K562 (cell line): ENCODE data around the gene CCDC97. TPM values are rescaled to one million over a fixed set of nuclear protein-coding genes. Genes with fewer than 3 reads are reported as not detected.

Source experiments
- ASH1L ChIP-seq: fragments of 450-650 bp; IDR thresholded peaks from 2 replicates; pipeline ENCODE4 v1.6.1; 2018; ENCODE audit warnings: borderline replicate concordance, mild to moderate bottlenecking, low read depth; ENCODE audit not compliant: partially characterized antibody
- CREB1 ChIP-seq, 2 experiments: sonication (generic) in 1 of 2; formaldehyde crosslinking in 1 of 2; IDR thresholded peaks; 2 replicates each; pipeline versions ENCODE4 v1.6.1 to v1.8.0; 2012 to 2022; ENCODE audit warnings: inconsistent platforms in 1 of 2, mild to moderate bottlenecking in 1 of 2, missing genetic modification reagents in 1 of 2, moderate library complexity in 1 of 2
- CXXC5 ChIP-seq: fragments of 250-450 bp; sonication (Bioruptor Pico); IDR thresholded peaks from 2 replicates; pipeline ENCODE4 v1.8.0; 2022; ENCODE audit warnings: inconsistent platforms, mild to moderate bottlenecking, moderate library complexity
- FOSL1 ChIP-seq: fragments of 200-800 bp; sonication (Bioruptor generic); conservative IDR thresholded peaks from 2 replicates; pipeline ENCODE4 v1.6.1; 2016; ENCODE audit warnings: missing genetic modification characterization, missing compliant biosample characterization
- ID3 ChIP-seq, 2 experiments: fragments of 250-450 bp in 1 of 2; fragments of 450-650 bp in 1 of 2; sonication (Bioruptor Pico) in 1 of 2; IDR thresholded peaks; 2 replicates each; pipeline versions ENCODE4 v1.6.1 to v1.8.0; 2016 to 2021; ENCODE audit warnings: mild to moderate bottlenecking in 2 of 2, moderate library complexity in 2 of 2, missing compliant biosample characterization in 1 of 2, missing genetic modification characterization in 1 of 2
- KHSRP ChIP-seq: fragments of 450-650 bp; IDR thresholded peaks from 2 replicates; pipeline ENCODE4 v1.6.1; 2017
- MNT ChIP-seq, 2 experiments: fragments of 450-650 bp; conservative IDR thresholded peaks; 2 replicates each; pipeline ENCODE4 v1.6.1; 2017; ENCODE audit warnings: mild to moderate bottlenecking in 2 of 2, moderate library complexity in 2 of 2
- NCOA1 ChIP-seq: fragments of 450-650 bp; IDR thresholded peaks from 2 replicates; pipeline ENCODE4 v1.6.1; 2016; ENCODE audit warnings: low read depth
- RCOR1 ChIP-seq, 2 experiments: IDR thresholded peaks; 2 replicates each; pipeline ENCODE4 v1.6.1; 2012; ENCODE audit warnings: low read depth in 2 of 2, low read length in 2 of 2, borderline replicate concordance in 1 of 2, improper control_type of control experiment in 1 of 2
- SMARCA4 ChIP-seq: fragments of 450-650 bp; IDR thresholded peaks from 2 replicates; pipeline ENCODE4 v1.6.1; 2016
- SMC3 ChIP-seq: conservative IDR thresholded peaks from 2 replicates; pipeline ENCODE4 v1.6.1; 2011; ENCODE audit warnings: low read depth, low read length, improper control_type of control experiment; ENCODE audit not compliant: insufficient read depth
- TBL1XR1 ChIP-seq, 2 experiments: IDR thresholded peaks; 2 replicates each; pipeline ENCODE4 v1.6.1; 2012; ENCODE audit warnings: improper control_type of control experiment in 2 of 2, low read length in 2 of 2, mild to moderate bottlenecking in 1 of 2
- TEAD1 ChIP-seq, 2 experiments: fragments of 450-650 bp in 1 of 2; sonication (generic) in 1 of 2; formaldehyde crosslinking; IDR thresholded peaks; 2 replicates each; pipeline versions ENCODE4 v1.4.0 to v1.8.0; 2020 to 2022; ENCODE audit warnings: mild to moderate bottlenecking in 2 of 2, missing genetic modification reagents in 1 of 2
- TFAP4 ChIP-seq: sonication (generic); formaldehyde crosslinking; IDR thresholded peaks from 2 replicates; pipeline ENCODE4 v1.8.0; 2022; ENCODE audit warnings: missing genetic modification reagents, mild to moderate bottlenecking, moderate library complexity, borderline replicate concordance
- ZNF41 ChIP-seq: fragments of 250-450 bp; sonication (Bioruptor Pico); conservative IDR thresholded peaks from 2 replicates; pipeline ENCODE4 v1.4.0; 2020; ENCODE audit warnings: mild to moderate bottlenecking
- polyA plus RNA-seq, 8 experiments: library from polyadenylated mRNA; depleted of rRNA in 4 of 8; stranded (reverse) in 5 of 8; unstranded in 3 of 8; fragments of >200 nt; fragmentation: Nextera tagmentation in 2 of 8; fragmentation: Illumina TruSeq in 1 of 8; extraction: Ambion mirVana in 2 of 8; extraction: Trizol in 1 of 8; gene quantifications; 2 replicates each; pipeline versions ENCODE4 v1.2.1 to v1.2.3, GENCODE V29; 2011 to 2014; ENCODE audit warnings: inconsistent platforms in 1 of 8, missing spikeins in 1 of 8
- total RNA-seq, 7 experiments: library from RNA; depleted of rRNA in 6 of 7; stranded (reverse); fragments of >200 nt in 6 of 7; fragmentation: Illumina TruSeq in 2 of 7; extraction: Trizol in 2 of 7; gene quantifications; 2 replicates each; pipeline versions ENCODE4 v1.2.1 to v1.2.3, GENCODE V29; 2011 to 2021; ENCODE audit warnings: low replicate concordance in 1 of 7
- TF ChIP-seq, protein P1 (sequence below), 2 experiments: fragments of 200-800 bp in 1 of 2; sonication (Bioruptor generic) in 1 of 2; sonication (generic) in 1 of 2; formaldehyde crosslinking in 1 of 2; IDR thresholded peaks in 1 of 2; conservative IDR thresholded peaks in 1 of 2; 2 replicates each; pipeline versions ENCODE4 v1.5.0 to v1.6.1; 2016 to 2020; ENCODE audit warnings: missing compliant biosample characterization in 1 of 2, missing genetic modification characterization in 1 of 2, missing genetic modification reagents in 1 of 2
- TF ChIP-seq, protein P2 (sequence below), 2 experiments: fragments of 450-650 bp in 1 of 2; IDR thresholded peaks; 2 replicates each; pipeline ENCODE4 v1.6.1; 2011 to 2017; ENCODE audit warnings: low read depth in 2 of 2, antibody characterized with exemption in 1 of 2, borderline replicate concordance in 1 of 2, low read length in 1 of 2, mild to moderate bottlenecking in 1 of 2, mixed read lengths in 1 of 2; ENCODE audit not compliant: control insufficient read depth in 1 of 2

The CCDC97 gene
- total and polyA plus RNA-seq, 9 of the 15 experiments (the other 6 are each of a cell fraction or from before 2014, with no cell fraction given) = 0.60 to 16.5 (median 7.0) TPM

DNA sequence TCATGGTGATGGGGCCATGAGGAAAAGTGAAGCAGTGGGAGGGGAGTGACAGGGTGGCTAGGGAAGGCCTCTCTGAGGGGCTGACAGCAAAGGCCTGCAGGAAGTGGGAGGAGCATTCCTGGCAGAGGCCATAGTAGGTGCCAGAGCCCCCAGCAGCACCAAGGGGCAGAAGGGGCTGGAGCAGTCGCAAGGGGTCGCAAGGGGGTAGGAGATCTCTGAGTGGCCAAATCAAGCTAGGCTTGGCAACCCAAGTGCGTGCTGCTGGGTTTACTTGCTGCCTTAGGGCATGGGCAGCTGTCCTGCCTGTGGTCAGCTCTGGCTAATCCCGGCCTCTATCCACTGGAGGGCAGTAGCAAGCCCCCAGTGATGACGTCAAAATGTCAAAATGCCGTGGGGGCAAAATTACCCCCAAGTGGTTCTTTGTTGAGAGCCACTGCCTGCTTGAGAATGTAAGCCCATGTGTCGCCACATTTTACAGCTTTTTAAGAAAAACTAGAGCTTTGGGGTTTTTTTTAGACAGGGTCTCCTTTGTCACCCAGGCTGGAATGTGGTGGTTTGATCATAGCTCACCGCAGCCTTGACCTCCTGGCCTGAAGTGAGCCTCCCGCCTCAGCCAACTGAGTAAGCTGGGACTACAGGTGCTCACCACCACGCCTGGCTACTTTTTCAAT is 11.8 kb downstream of the CCDC97 start (continued):
- TF ChIP-seq, protein P1, sequence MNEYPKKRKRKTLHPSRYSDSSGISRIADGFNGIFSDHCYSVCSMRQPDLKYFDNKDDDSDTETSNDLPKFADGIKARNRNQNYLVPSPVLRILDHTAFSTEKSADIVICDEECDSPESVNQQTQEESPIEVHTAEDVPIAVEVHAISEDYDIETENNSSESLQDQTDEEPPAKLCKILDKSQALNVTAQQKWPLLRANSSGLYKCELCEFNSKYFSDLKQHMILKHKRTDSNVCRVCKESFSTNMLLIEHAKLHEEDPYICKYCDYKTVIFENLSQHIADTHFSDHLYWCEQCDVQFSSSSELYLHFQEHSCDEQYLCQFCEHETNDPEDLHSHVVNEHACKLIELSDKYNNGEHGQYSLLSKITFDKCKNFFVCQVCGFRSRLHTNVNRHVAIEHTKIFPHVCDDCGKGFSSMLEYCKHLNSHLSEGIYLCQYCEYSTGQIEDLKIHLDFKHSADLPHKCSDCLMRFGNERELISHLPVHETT (CRISPR knock-in tag; conservative IDR thresholded peaks at IDR 0.05 in 1 of 2, IDR thresholded peaks at IDR 0.05 in 1 of 2) = peak in 1 of 2 experiments; percentile 43; a peak in 1 of 4 replicates
- peak; percentile 77 for TF ChIP-seq CREB1 (IDR thresholded peaks at IDR 0.05)
- peak; percentile 91 for TF ChIP-seq CREB1 (CRISPR knock-in tag; IDR thresholded peaks at IDR 0.05)
- no peak for TF ChIP-seq ASH1L
- no peak for TF ChIP-seq ZNF41
- TF ChIP-seq TFAP4 = peak; percentile 39
- TF ChIP-seq, protein P2, sequence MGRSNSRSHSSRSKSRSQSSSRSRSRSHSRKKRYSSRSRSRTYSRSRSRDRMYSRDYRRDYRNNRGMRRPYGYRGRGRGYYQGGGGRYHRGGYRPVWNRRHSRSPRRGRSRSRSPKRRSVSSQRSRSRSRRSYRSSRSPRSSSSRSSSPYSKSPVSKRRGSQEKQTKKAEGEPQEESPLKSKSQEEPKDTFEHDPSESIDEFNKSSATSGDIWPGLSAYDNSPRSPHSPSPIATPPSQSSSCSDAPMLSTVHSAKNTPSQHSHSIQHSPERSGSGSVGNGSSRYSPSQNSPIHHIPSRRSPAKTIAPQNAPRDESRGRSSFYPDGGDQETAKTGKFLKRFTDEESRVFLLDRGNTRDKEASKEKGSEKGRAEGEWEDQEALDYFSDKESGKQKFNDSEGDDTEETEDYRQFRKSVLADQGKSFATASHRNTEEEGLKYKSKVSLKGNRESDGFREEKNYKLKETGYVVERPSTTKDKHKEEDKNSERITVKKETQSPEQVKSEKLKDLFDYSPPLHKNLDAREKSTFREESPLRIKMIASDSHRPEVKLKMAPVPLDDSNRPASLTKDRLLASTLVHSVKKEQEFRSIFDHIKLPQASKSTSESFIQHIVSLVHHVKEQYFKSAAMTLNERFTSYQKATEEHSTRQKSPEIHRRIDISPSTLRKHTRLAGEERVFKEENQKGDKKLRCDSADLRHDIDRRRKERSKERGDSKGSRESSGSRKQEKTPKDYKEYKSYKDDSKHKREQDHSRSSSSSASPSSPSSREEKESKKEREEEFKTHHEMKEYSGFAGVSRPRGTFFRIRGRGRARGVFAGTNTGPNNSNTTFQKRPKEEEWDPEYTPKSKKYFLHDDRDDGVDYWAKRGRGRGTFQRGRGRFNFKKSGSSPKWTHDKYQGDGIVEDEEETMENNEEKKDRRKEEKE (IDR thresholded peaks at IDR 0.05; ENCODE audit: borderline replicate concordance in 1 of 2, control insufficient read depth in 1 of 2, low read depth in 2 of 2, low read length in 1 of 2) = no peak
- TF ChIP-seq MNT (conservative IDR thresholded peaks at IDR 0.05) = peak in 1 of 2 experiments; percentile 45; a peak in 1 of 4 replicates
- TF ChIP-seq SMC3 = peak; percentile 51
- 0 out of 2 replicates have a peak, but pooled peaks have one; percentile 45 for TF ChIP-seq KHSRP
- peak in 1 of 2 experiments; percentile 53; a peak in 1 of 4 replicates for TF ChIP-seq TBL1XR1 (IDR thresholded peaks at IDR 0.05; ENCODE audit: low read length in 2 of 2)
- TF ChIP-seq RCOR1 (IDR thresholded peaks at IDR 0.05; ENCODE audit: borderline replicate concordance in 1 of 2, low read depth in 2 of 2, low read length in 2 of 2) = 0 out of 4 replicates have a peak, but pooled peaks of 1 of the 2 experiments have one; percentile 9
- TF ChIP-seq SMARCA4 = peak; percentile 48; the same call in 1 of the 2 replicates
- TF ChIP-seq TEAD1 (CRISPR knock-in tag; IDR thresholded peaks at IDR 0.05) = peak; percentile 93 to 100
- TF ChIP-seq CXXC5 (CRISPR knock-in tag) = no peak; the same call in 1 of the 2 replicates
- TF ChIP-seq NCOA1 = 0 out of 2 replicates have a peak, but pooled peaks have one; percentile 42
- TF ChIP-seq ID3 (CRISPR knock-in tag; IDR thresholded peaks at IDR 0.05) = no peak
- peak; percentile 20; the same call in 1 of the 2 replicates for TF ChIP-seq ID3 (tag; IDR thresholded peaks at IDR 0.05)
- peak; percentile 59; the same call in 1 of the 2 replicates for TF ChIP-seq FOSL1 (tag)
